GM19467 (cell line): ENCODE results near the gene ASTN2.

Experiments
- ATAC-seq: cut with Tn5 transposase; IDR thresholded peaks from one replicate; pipeline ENCODE4 v1.9.1; 2021; ENCODE audit warnings: mild to moderate bottlenecking, moderate library complexity; ENCODE audit not compliant: unreplicated experiment

The ASTN2 gene

GRCh38 chr9:117304549-117304948, 110.3 kb downstream of the ASTN2 start:
- no peak for ATAC-seq

- ATAC-seq: no peak
These were observed 111.1 kb downstream of the ASTN2 start for GRCh38 chr9:117303643-117304230.

GRCh38 chr9:117302487-117302886, 112.4 kb downstream of the ASTN2 start:
- ATAC-seq: no peak

GRCh38 chr9:117300371-117301110, 114.3 kb downstream of the ASTN2 start:
- ATAC-seq: no peak

- no peak for ATAC-seq
These were observed 118.4 kb downstream of the ASTN2 start for GRCh38 chr9:117296453-117296852.

GRCh38 chr9:117293206-117294114, 121.4 kb downstream of the ASTN2 start:
- ATAC-seq: no peak

- no peak for ATAC-seq
These were observed 123.8 kb downstream of the ASTN2 start for GRCh38 chr9:117290856-117291622.

- ATAC-seq: no peak
These were observed 124.5 kb downstream of the ASTN2 start for GRCh38 chr9:117290306-117290840.

- no peak for ATAC-seq
These were observed 128.6 kb downstream of the ASTN2 start for GRCh38 chr9:117286245-117286644.

GRCh38 chr9:117284414-117284813, 130.4 kb downstream of the ASTN2 start:
- ATAC-seq: no peak

- ATAC-seq: no peak
These were observed 132.3 kb downstream of the ASTN2 start for GRCh38 chr9:117282541-117282940.

GRCh38 chr9:117278471-117279035, 136.3 kb downstream of the ASTN2 start:
- no peak for ATAC-seq

GRCh38 chr9:117278020-117278419, 136.8 kb downstream of the ASTN2 start:
- no peak for ATAC-seq

- ATAC-seq: no peak
These were observed 138.4 kb downstream of the ASTN2 start for GRCh38 chr9:117276444-117276843.

GRCh38 chr9:117273612-117274011, 141.2 kb downstream of the ASTN2 start:
- ATAC-seq: no peak

GRCh38 chr9:117268847-117269446, 145.9 kb downstream of the ASTN2 start:
- ATAC-seq: no peak

- ATAC-seq: no peak
These were observed 147.9 kb downstream of the ASTN2 start for GRCh38 chr9:117266855-117267497.

GRCh38 chr9:117265253-117265652, 149.6 kb downstream of the ASTN2 start:
- ATAC-seq: no peak

GRCh38 chr9:117258184-117258866, 156.5 kb downstream of the ASTN2 start:
- ATAC-seq: no peak
